Activated CD4-positive, alpha-beta T cell treated with anti-CD3 and anti-CD28 coated beads, Interleukin-2, amount 10 ng/mL, durations not matched to agents 7 days and 5 days (primary cell): ENCODE measurements around the gene MRPL3. TPM values are rescaled to one million over a fixed set of nuclear protein-coding genes. Genes with fewer than 3 reads are reported as not detected.
"Not testable (repeated sequence)": the region's sequence is repeated elsewhere in the genome, so short reads cannot be mapped to it uniquely, and the experiment has no call there.

Experiments
- CTCF ChIA-PET: fragments of 350-600 bp; sonication (Branson Sonifier 250); formaldehyde crosslinking; loops from one replicate; lab custom pipeline; 2021; ENCODE audit warnings: antibody characterized with exemption; lab: Charles Lee
- POLR2A ChIA-PET: fragments of 350-600 bp; sonication (Branson Sonifier 250); formaldehyde crosslinking; loops from one replicate; lab custom pipeline; 2021; ENCODE audit warnings: antibody characterized with exemption; lab: Charles Lee
- DNase-seq: peaks from one replicate; pipeline ENCODE4 v3.0.0-alpha.2; 2020
- H3K27ac Mint-ChIP-seq: one replicate; pipeline ENCODE4 v1.8.0; 2021; ENCODE audit warnings: mild to moderate bottlenecking, moderate library complexity, mixed read lengths
- H3K27me3 Mint-ChIP-seq: one replicate; pipeline ENCODE4 v1.8.0; 2021; ENCODE audit warnings: mixed read lengths
- H3K36me3 Mint-ChIP-seq: one replicate; pipeline ENCODE4 v1.8.0; 2021; ENCODE audit warnings: low read depth, mixed read lengths
- H3K4me1 Mint-ChIP-seq: one replicate; pipeline ENCODE4 v1.8.0; 2021; ENCODE audit warnings: mixed read lengths
- H3K4me3 Mint-ChIP-seq: one replicate; pipeline ENCODE4 v1.8.0; 2021; ENCODE audit warnings: mild to moderate bottlenecking, moderate library complexity, mixed read lengths
- H3K9me3 Mint-ChIP-seq: one replicate; pipeline ENCODE4 v1.8.0; 2021; ENCODE audit warnings: mixed read lengths
- total RNA-seq, 2 experiments: library from RNA; stranded (reverse); gene quantifications; one replicate each; pipeline ENCODE4 v1.2.3, GENCODE V29; 2021

MRPL3 gene
- total RNA-seq, 2 experiments from 2014 or later = 66.3 to 86.7 TPM

- Mint-ChIP-seq H3K27me3 (peaks cover 28% of the 10 kb centered on the region), H3K36me3 (no peaks in the 10 kb centered on the region), H3K9me3 (no peaks in the 10 kb centered on the region), H3K27ac (no peak overlapping the region), H3K4me1 (no peaks in the 10 kb centered on the region), H3K4me3 (no peak overlapping the region)
- DNase-seq = no peak
- ChIA-PET POLR2A (no interaction called here), CTCF (interaction anchor here (0.5 kb wide), 1 partner anchor 489 kb away, joined by 3 read pairs; no protein-coding TSS in a partner anchor)
These were observed 32.8 kb upstream of the MRPL3 start for GRCh38 chr3:131535596-131535995.

- Mint-ChIP-seq H3K4me3 (no peak overlapping the region), H3K9me3 (no peaks in the 10 kb centered on the region), H3K4me1 (no peaks in the 10 kb centered on the region), H3K36me3 (no peaks in the 10 kb centered on the region), H3K27me3 (peaks cover 27% of the 10 kb centered on the region), H3K27ac (no peak overlapping the region)
- POLR2A ChIA-PET = no interaction called here
- CTCF ChIA-PET = no interaction called here
- no peak for DNase-seq
These were observed 32.4 kb upstream of the MRPL3 start for GRCh38 chr3:131535131-131535530.

- no peak overlapping the region for H3K27ac Mint-ChIP-seq
- peaks cover 23% of the 10 kb centered on the region for H3K27me3 Mint-ChIP-seq
- H3K9me3 Mint-ChIP-seq = no peaks in the 10 kb centered on the region
- H3K36me3 Mint-ChIP-seq = no peaks in the 10 kb centered on the region
- ChIA-PET POLR2A (no interaction called here), CTCF (no interaction called here)
- H3K4me3 Mint-ChIP-seq = no peak overlapping the region
- no peak for DNase-seq
- H3K4me1 Mint-ChIP-seq = no peaks in the 10 kb centered on the region
These were observed 29.9 kb upstream of the MRPL3 start for GRCh38 chr3:131532645-131533044.

- Mint-ChIP-seq H3K9me3 (no peaks in the 10 kb centered on the region), H3K36me3 (no peaks in the 10 kb centered on the region), H3K4me1 (no peaks in the 10 kb centered on the region), H3K27ac (no peak overlapping the region), H3K4me3 (no peak overlapping the region), H3K27me3 (peaks cover 27% of the 10 kb centered on the region)
- ChIA-PET CTCF (no interaction called here), POLR2A (no interaction called here)
- no peak for DNase-seq
These were observed 28.1 kb upstream of the MRPL3 start for GRCh38 chr3:131530843-131531242.

GRCh38 chr3:131530388-131530787 lies 27.6 kb upstream of the MRPL3 start:
- Mint-ChIP-seq H3K27ac (no peak overlapping the region), H3K4me3 (no peak overlapping the region), H3K36me3 (no peaks in the 10 kb centered on the region), H3K4me1 (no peaks in the 10 kb centered on the region), H3K27me3 (peaks cover 22% of the 10 kb centered on the region), H3K9me3 (no peaks in the 10 kb centered on the region)
- ChIA-PET POLR2A (no interaction called here), CTCF (no interaction called here)
- DNase-seq = no peak

GRCh38 chr3:131526801-131527347 lies 24.1 kb upstream of the MRPL3 start:
- peaks cover 28% of the 10 kb centered on the region for H3K27me3 Mint-ChIP-seq
- no peak for DNase-seq
- H3K4me3 Mint-ChIP-seq = no peak overlapping the region
- no peaks in the 10 kb centered on the region for H3K9me3 Mint-ChIP-seq
- ChIA-PET POLR2A (no interaction called here), CTCF (interaction anchor here (1.2 kb wide), 1 partner anchor 12 kb away, joined by 3 read pairs; no protein-coding TSS in a partner anchor)
- H3K36me3 Mint-ChIP-seq = no peaks in the 10 kb centered on the region
- H3K4me1 Mint-ChIP-seq = no peaks in the 10 kb centered on the region
- H3K27ac Mint-ChIP-seq = no peak overlapping the region

- ChIA-PET POLR2A (no interaction called here), CTCF (no interaction called here)
- H3K27me3 Mint-ChIP-seq = peaks cover 12% of the 10 kb centered on the region
- no peaks in the 10 kb centered on the region for H3K4me1 Mint-ChIP-seq
- no peaks in the 10 kb centered on the region for H3K36me3 Mint-ChIP-seq
- no peak overlapping the region for H3K4me3 Mint-ChIP-seq
- H3K9me3 Mint-ChIP-seq = peaks cover 3% of the 10 kb centered on the region
- no peak for DNase-seq
- H3K27ac Mint-ChIP-seq = no peak overlapping the region
These were observed 15.9 kb upstream of the MRPL3 start for GRCh38 chr3:131518680-131519079.

- CTCF ChIA-PET = no interaction called here
- Mint-ChIP-seq H3K4me3 (no peak overlapping the region), H3K9me3 (no peaks in the 10 kb centered on the region), H3K4me1 (peaks cover 27% of the 10 kb centered on the region), H3K36me3 (peaks cover 6% of the 10 kb centered on the region), H3K27ac (no peak overlapping the region), H3K27me3 (no peaks in the 10 kb centered on the region)
- POLR2A ChIA-PET = no interaction called here
- no peak for DNase-seq
These were observed 2.6 kb upstream of the MRPL3 start for GRCh38 chr3:131505421-131505820.

- Mint-ChIP-seq H3K9me3 (no peaks in the 10 kb centered on the region), H3K27me3 (no peaks in the 10 kb centered on the region), H3K4me3 (peak overlapping the region; percentile 96), H3K36me3 (peaks cover 15% of the 10 kb centered on the region), H3K4me1 (peaks cover 34% of the 10 kb centered on the region), H3K27ac (peak overlapping the region; percentile 96)
- no peak for DNase-seq
- ChIA-PET POLR2A (no interaction called here), CTCF (no interaction called here)
These were observed 507 bp upstream of the MRPL3 start for GRCh38 chr3:131503320-131503635.

GRCh38 chr3:131501949-131502348 lies 822 bp downstream of the MRPL3 start:
- ChIA-PET POLR2A (no interaction called here), CTCF (no interaction called here)
- peaks cover 24% of the 10 kb centered on the region for H3K36me3 Mint-ChIP-seq
- peak overlapping the region; percentile 96 for H3K27ac Mint-ChIP-seq
- peak overlapping the region; percentile 96 for H3K4me3 Mint-ChIP-seq
- DNase-seq = no peak
- no peaks in the 10 kb centered on the region for H3K27me3 Mint-ChIP-seq
- H3K9me3 Mint-ChIP-seq = no peaks in the 10 kb centered on the region
- peaks cover 34% of the 10 kb centered on the region for H3K4me1 Mint-ChIP-seq

GRCh38 chr3:131494706-131495105 lies 8.1 kb downstream of the MRPL3 start:
- no peaks in the 10 kb centered on the region for H3K9me3 Mint-ChIP-seq

GRCh38 chr3:131491775-131492174 lies 11.0 kb downstream of the MRPL3 start:
- no peak overlapping the region for H3K4me3 Mint-ChIP-seq
- no peak for DNase-seq
- no peaks in the 10 kb centered on the region for H3K27me3 Mint-ChIP-seq
- POLR2A ChIA-PET = no interaction called here
- CTCF ChIA-PET = interaction anchor here (1.3 kb wide), 1 partner anchor 12 kb away, joined by 3 read pairs; no protein-coding TSS in a partner anchor
- H3K4me1 Mint-ChIP-seq = peaks cover 11% of the 10 kb centered on the region
- peaks cover 39% of the 10 kb centered on the region for H3K36me3 Mint-ChIP-seq
- H3K27ac Mint-ChIP-seq = no peak overlapping the region
- H3K9me3 Mint-ChIP-seq = no peaks in the 10 kb centered on the region

More at GRCh38 chr3:131494706-131495105, 8.1 kb downstream of the MRPL3 start:
- no peak overlapping the region for H3K27ac Mint-ChIP-seq
- no peak overlapping the region for H3K4me3 Mint-ChIP-seq
- no peak for DNase-seq
- POLR2A ChIA-PET = no interaction called here
- CTCF ChIA-PET = no interaction called here
- H3K4me1 Mint-ChIP-seq = peaks cover 9% of the 10 kb centered on the region
- H3K36me3 Mint-ChIP-seq = peaks cover 43% of the 10 kb centered on the region
- H3K27me3 Mint-ChIP-seq = no peaks in the 10 kb centered on the region

- H3K4me3 Mint-ChIP-seq = no peak overlapping the region
- H3K4me1 Mint-ChIP-seq = peaks cover 15% of the 10 kb centered on the region
- CTCF ChIA-PET = interaction anchor here (1.3 kb wide), 1 partner anchor 11 kb away, joined by 3 read pairs; no protein-coding TSS in a partner anchor
- peaks cover 39% of the 10 kb centered on the region for H3K36me3 Mint-ChIP-seq
- H3K27ac Mint-ChIP-seq = no peak overlapping the region
- DNase-seq = no peak
- peaks cover 2% of the 10 kb centered on the region for H3K9me3 Mint-ChIP-seq
- POLR2A ChIA-PET = no interaction called here
- H3K27me3 Mint-ChIP-seq = no peaks in the 10 kb centered on the region
These were observed 11.7 kb downstream of the MRPL3 start for GRCh38 chr3:131491084-131491483.

- H3K27me3 Mint-ChIP-seq, CTCF ChIA-PET, H3K9me3 Mint-ChIP-seq, H3K4me3 Mint-ChIP-seq, POLR2A ChIA-PET, DNase-seq: not testable (repeated sequence)
- Mint-ChIP-seq H3K36me3 (peaks cover 31% of the 10 kb centered on the region), H3K27ac (peak overlapping the region; percentile 55), H3K4me1 (peaks cover 21% of the 10 kb centered on the region)
These were observed 16.2 kb downstream of the MRPL3 start for GRCh38 chr3:131486545-131486944.
